GM10248 (cell line): Measurements from ENCODE around the gene FMNL3.

Experiments
- CTCF ChIA-PET: fragments of 300-600 bp; sonication (Branson Sonifier 250); formaldehyde crosslinking; extraction: SDS; loops from one replicate; lab custom pipeline; 2021; ENCODE audit warnings: antibody characterized with exemption; lab: Yijun Ruan, JAX
- POLR2A ChIA-PET: fragments of 350-650 bp; sonication (Branson Sonifier 250); formaldehyde crosslinking; extraction: SDS; loops from one replicate; lab custom pipeline; 2020; ENCODE audit warnings: antibody characterized with exemption; lab: Yijun Ruan, JAX
- DNase-seq: peaks from one replicate; pipeline ENCODE4 v3.0.0; 2012; ENCODE audit errors: extremely low spot score
- CTCF ChIP-seq: IDR thresholded peaks from 2 replicates; pipeline ENCODE4 v1.5.1; 2012; ENCODE audit warnings: mild to moderate bottlenecking, low read depth; ENCODE audit errors: extremely low read depth, missing control alignments, control extremely low read depth

Gene FMNL3

GRCh38 chr12:49707128-49707811, at the start of gene FMNL3:
FMNL3 (minus strand) TSS chr12:49707405; CDS start chr12:49707180, 225 bp downstream.
- peak; percentile 91 for TF ChIP-seq CTCF
- POLR2A ChIA-PET: interaction anchor here (1.0 to 2.1 kb wide), 2 partner anchors 8 to 34 kb away, joined by 3 to 11 read pairs; partner anchors contain the start of gene TMBIM6
- CTCF ChIA-PET: interaction anchor here (0.6 to 18.2 kb wide), 22 partner anchors 9 to 105 kb away, joined by 3 to 350 read pairs (median 3); partner anchors contain the start of genes PRPF40B and TMBIM6
- peak; percentile 99 for DNase-seq

GRCh38 chr12:49750996-49751393, 43.8 kb upstream of the FMNL3 start:
- ChIA-PET POLR2A (interaction anchor here (0.6 to 0.7 kb wide), 2 partner anchors 51 to 103 kb away, joined by 5 read pairs; no protein-coding TSS in a partner anchor), CTCF (interaction anchor here (3.2 to 6.6 kb wide), 3 partner anchors 10 to 89 kb away, joined by 10 to 51 read pairs (median 22); partner anchors contain the start of gene TMBIM6)
- no peak for DNase-seq
- TF ChIP-seq CTCF: no peak

GRCh38 chr12:49750027-49750995, 43.1 kb upstream of the FMNL3 start:
- POLR2A ChIA-PET: no interaction called here
- peak; percentile 21 for TF ChIP-seq CTCF
- DNase-seq: no peak
- CTCF ChIA-PET: interaction anchor here (0.9 to 6.6 kb wide), 5 partner anchors 10 to 90 kb away, joined by 3 to 51 read pairs (median 10); partner anchors contain the start of gene TMBIM6

GRCh38 chr12:49748800-49749199, 41.6 kb upstream of the FMNL3 start:
- POLR2A ChIA-PET: interaction anchor here (1.4 kb wide), 1 partner anchor 11 kb away, joined by 5 read pairs; no protein-coding TSS in a partner anchor
- no peak for DNase-seq
- CTCF ChIA-PET: interaction anchor here (0.7 to 6.6 kb wide), 12 partner anchors 8 to 118 kb away, joined by 3 to 51 read pairs (median 5); partner anchors contain the start of gene TMBIM6
- no peak for TF ChIP-seq CTCF

GRCh38 chr12:49748306-49748705, 41.1 kb upstream of the FMNL3 start:
- no peak for DNase-seq
- POLR2A ChIA-PET: interaction anchor here (1.4 kb wide), 1 partner anchor 11 kb away, joined by 5 read pairs; no protein-coding TSS in a partner anchor
- CTCF ChIA-PET: interaction anchor here (0.7 to 6.6 kb wide), 12 partner anchors 8 to 118 kb away, joined by 3 to 51 read pairs (median 5); partner anchors contain the start of gene TMBIM6
- TF ChIP-seq CTCF: no peak
